Ovary (tissue), 10 donors: ENCODE data around the gene C7orf33. TPM values are rescaled to one million over a fixed set of nuclear protein-coding genes. Genes with fewer than 3 reads are reported as not detected.

Source experiments
- DNase-seq, 5 donors: peaks; one replicate each; pipeline ENCODE4 v3.0.0-alpha.2; 2019 to 2020
- H3K27ac ChIP-seq, 2 donors: fragments of 200-600 bp; one replicate each; pipeline versions ENCODE4 v1.5.1 to v1.8.0; 2019 to 2022
- H3K27me3 ChIP-seq: fragments of 200-600 bp; one replicate; pipeline ENCODE4 v1.8.0; 2022
- H3K36me3 ChIP-seq: fragments of 200-600 bp; sonication (generic); one replicate; pipeline ENCODE4 v1.5.1; 2019
- H3K4me1 ChIP-seq: one replicate; pipeline ENCODE4 v1.8.1; 2013; ENCODE audit warnings: mild to moderate bottlenecking, moderate library complexity; ENCODE audit not compliant: insufficient read depth
- H3K4me3 ChIP-seq: fragments of 200-600 bp; sonication (generic); one replicate; pipeline ENCODE4 v1.5.1; 2017
- H3K9me3 ChIP-seq, 2 donors: fragments of 200-600 bp in 1 of 2; sonication (generic) in 1 of 2; one replicate each; pipeline versions ENCODE4 v1.5.1 to v1.8.1; 2013 to 2019; ENCODE audit warnings: mild to moderate bottlenecking in 1 of 2, moderate library complexity in 1 of 2
- CTCF ChIP-seq, 3 donors: fragments of 450-650 bp in 2 of 3; fragments of 200-600 bp in 1 of 3; IDR thresholded peaks; one replicate each; pipeline versions ENCODE4 v1.5.1 to v1.8.0; 2016 to 2022; ENCODE audit warnings: antibody characterized with exemption in 3 of 3, mild to moderate bottlenecking in 1 of 3
- EP300 ChIP-seq: sonication (generic); formaldehyde crosslinking; IDR thresholded peaks from one replicate; pipeline ENCODE4 v1.6.1; 2017; ENCODE audit warnings: antibody characterized with exemption
- POLR2A ChIP-seq: fragments of 450-650 bp; IDR thresholded peaks from one replicate; pipeline ENCODE4 v1.6.1; 2017; ENCODE audit warnings: antibody characterized with exemption, mild to moderate bottlenecking, moderate library complexity
- WGBS, 3 donors: extraction: QIAGEN DNeasy Blood & Tissue Kit in 1 of 3; methylation state at CpG; one replicate each; pipeline versions ENCODE4 v1.1.5 to v1.1.7; 2013 to 2017; 5-methylcytosine and 5-hydroxymethylcytosine counted together
- intact Hi-C, 4 donors: fragments of 100-400 bp; cut with DNase I; formaldehyde crosslinking; loops; one replicate each; pipeline versions ENCODE4 v1.11.0 to v1.15.1; 2022 to 2023
- long read RNA-seq, 3 donors: library from polyadenylated mRNA in 2 of 3; unstranded in 2 of 3; transcript quantifications; one replicate each; pipeline ENCODE4 v2.0.0 and lab custom pipeline, GENCODE V29; 2021 to 2026
- polyA plus RNA-seq, 2 donors: library from polyadenylated mRNA; stranded (reverse); fragments of 200-250 nt in 1 of 2; fragments of 350-450 nt in 1 of 2; fragmentation: Illumina TruSeq in 1 of 2; extraction: RNeasy Lipid Tissue Mini Kit (QIAGEN cat#74804) in 1 of 2; gene quantifications; one replicate each; pipeline ENCODE4 v1.2.3, GENCODE V29; 2013 to 2014
- total RNA-seq, 7 donors: library from RNA; depleted of rRNA in 2 of 7; stranded (reverse); fragments of >200 nt in 2 of 7; fragmentation: NEBNext Ultra II Directional in 3 of 7; extraction: Animal tissue kit (Norgen Biotek cat#: 25700) in 3 of 7; gene quantifications; one replicate each; pipeline versions ENCODE4 v1.1.0 to v1.2.4, GENCODE V29; 2016 to 2023
- donor health status: DM: no; HTN: no; CAD: no; lungs with moderate emphysema.
- donor health status: DM: no; HTN: no; CAD: no.
- donor health status: Bipolar disorder and iron deficiency.
- donor health status: DM: yes; HTN: yes; CAD: no.
- donor health status: DM: no; HTN: no; CAD: no.
- donor health status: DM: yes; HTN: yes; CAD: no.

The C7orf33 gene, protein sequence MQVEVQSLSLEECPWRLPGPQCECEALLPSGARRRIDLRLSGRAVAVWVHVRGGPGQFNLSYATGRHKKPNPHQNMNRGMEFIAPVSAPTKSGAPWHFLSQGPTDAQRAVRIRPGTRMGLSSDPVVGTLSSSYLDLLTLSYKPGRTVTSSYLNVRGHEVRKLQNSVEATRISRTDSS
- total RNA-seq = not detected
- not detected for polyA plus RNA-seq
- long read RNA-seq, donor 1 = 0 reads
- long read RNA-seq, donor 2 = 0 reads
- long read RNA-seq, donor 3 = 0 reads

DNA sequence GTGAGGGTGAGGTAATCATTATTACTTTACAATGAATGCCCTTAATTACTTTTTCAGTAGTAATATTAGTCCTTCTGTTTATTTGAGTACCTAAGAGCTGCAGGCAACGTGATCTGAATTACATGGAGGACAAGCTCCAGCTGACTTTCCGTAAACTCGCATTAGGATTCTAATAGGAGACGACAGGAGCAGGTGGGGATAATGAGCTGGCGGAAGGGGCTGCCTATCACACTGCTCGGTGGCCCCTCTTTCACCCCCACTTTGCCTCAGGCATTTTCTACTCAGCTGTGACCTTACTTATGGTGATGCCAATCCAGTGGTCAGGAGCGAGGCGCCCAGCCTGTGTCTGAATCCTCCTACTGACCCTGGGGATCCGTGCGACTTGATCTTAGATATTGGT lies at the start of gene C7orf33:
Gene C7orf33 (plus strand): TSS at position 296 of the 400 bp plus-strand sequence. CDS start 160 bp downstream, outside the sequence.
- no peak within 1 kb of the TSS for H3K4me3 ChIP-seq
- no peak for TF ChIP-seq CTCF (IDR thresholded peaks at IDR 0.05)
- no peak for TF ChIP-seq POLR2A
- TF ChIP-seq EP300 = no peak
- no peaks in the 10 kb centered on the region for H3K9me3 ChIP-seq
- 71 to 77% (median 73%) methylated on average over 10 of the region's 10 CpGs for WGBS, 3 donors
- DNase-seq = no peak
- no peaks in the 10 kb centered on the region for H3K36me3 ChIP-seq
- intact Hi-C loops = no loop called here
- H3K27ac ChIP-seq = no peak within 1 kb of the TSS
- no peaks in the 10 kb centered on the region for H3K27me3 ChIP-seq
- no peaks in the 10 kb centered on the region for H3K4me1 ChIP-seq

GRCh38 chr7:148541891-148542504 lies 48.6 kb upstream of the C7orf33 start:
- H3K4me3 ChIP-seq = no peak overlapping the region
- H3K9me3 ChIP-seq = no peaks in the 10 kb centered on the region
- no peaks in the 10 kb centered on the region for H3K27me3 ChIP-seq
- intact Hi-C loops = no loop called here
- no peaks in the 10 kb centered on the region for H3K36me3 ChIP-seq
- TF ChIP-seq CTCF (IDR thresholded peaks at IDR 0.05) = no peak
- no peak for TF ChIP-seq POLR2A
- TF ChIP-seq EP300 = no peak
- DNase-seq = no peak
- H3K4me1 ChIP-seq = no peaks in the 10 kb centered on the region
- WGBS, 3 donors = 86 to 87% (median 87%) methylated on average over 6 of the region's 6 CpGs
- H3K27ac ChIP-seq = no peak overlapping the region

GRCh38 chr7:148543302-148543701 lies 47.3 kb upstream of the C7orf33 start:
- DNase-seq = no peak
- Histone ChIP-seq H3K4me1 (no peaks in the 10 kb centered on the region), H3K9me3 (no peaks in the 10 kb centered on the region), H3K27me3 (no peaks in the 10 kb centered on the region), H3K36me3 (no peaks in the 10 kb centered on the region), H3K4me3 (no peak overlapping the region), H3K27ac (no peak overlapping the region)
- 94 to 96% (median 96%) methylated on average over 8 of the region's 8 CpGs for WGBS, 3 donors
- intact Hi-C loops = no loop called here
- no peak for TF ChIP-seq EP300

DNA sequence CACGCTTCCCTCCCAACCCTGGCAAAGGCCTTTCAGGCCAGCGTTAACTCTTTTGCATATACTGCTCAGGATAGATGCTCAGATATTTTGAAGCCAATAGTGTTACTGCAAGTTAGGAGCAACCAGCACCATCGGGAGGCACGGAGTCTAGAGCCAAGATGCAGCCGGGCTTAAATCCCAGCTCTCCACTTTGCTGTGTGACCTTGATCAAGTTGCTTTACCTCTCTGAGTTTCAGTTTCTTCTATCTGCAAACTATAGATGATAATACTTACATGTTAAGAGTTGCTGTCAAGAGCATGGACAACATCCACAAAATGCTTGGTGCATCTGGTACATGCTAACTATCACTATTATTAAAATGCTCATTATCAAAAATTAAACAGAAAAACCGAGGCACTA lies 45.4 kb upstream of the C7orf33 start:
- intact Hi-C loops = no loop called here
- Histone ChIP-seq H3K27me3 (no peaks in the 10 kb centered on the region), H3K4me3 (no peak overlapping the region), H3K36me3 (no peaks in the 10 kb centered on the region), H3K27ac (no peak overlapping the region), H3K4me1 (no peaks in the 10 kb centered on the region), H3K9me3 (no peaks in the 10 kb centered on the region)
- no peak for DNase-seq
- TF ChIP-seq EP300 = no peak
- TF ChIP-seq POLR2A = no peak
- no peak for TF ChIP-seq CTCF (IDR thresholded peaks at IDR 0.05)
- 78 to 90% (median 79%) methylated on average over 6 of the region's 6 CpGs for WGBS, 3 donors

DNA sequence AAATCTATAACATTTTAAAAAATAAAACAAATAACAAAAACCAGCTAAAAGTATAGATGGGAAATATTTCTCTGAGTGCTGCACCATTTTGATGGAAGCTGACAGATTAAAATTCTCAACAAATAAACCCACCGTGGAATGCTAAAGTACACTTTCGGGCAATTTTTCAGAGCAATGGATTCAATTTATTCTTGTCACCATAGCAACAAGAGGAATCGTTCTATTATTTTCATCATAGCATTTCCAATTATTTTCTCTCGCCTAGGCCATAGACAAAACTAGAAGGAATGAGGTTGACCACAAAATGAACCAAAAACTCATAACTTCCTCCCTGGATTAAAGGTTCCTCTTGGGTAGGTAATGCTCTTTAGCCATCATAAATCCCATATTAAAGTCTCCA lies 44.6 kb upstream of the C7orf33 start:
- Histone ChIP-seq H3K27ac (no peak overlapping the region), H3K4me3 (no peak overlapping the region), H3K27me3 (no peaks in the 10 kb centered on the region), H3K36me3 (no peaks in the 10 kb centered on the region), H3K4me1 (no peaks in the 10 kb centered on the region), H3K9me3 (no peaks in the 10 kb centered on the region)
- no peak for TF ChIP-seq POLR2A
- TF ChIP-seq EP300 = no peak
- no peak for TF ChIP-seq CTCF (IDR thresholded peaks at IDR 0.05)
- no peak for DNase-seq
- 69 to 82% (median 80%) methylated on average over 4 of the region's 4 CpGs for WGBS, 3 donors
- intact Hi-C loops = no loop called here
